Measurements from ENCODE around the gene CD164L2.
"Not testable (repeated sequence)": the region's sequence is repeated elsewhere in the genome, so short reads cannot be mapped to it uniquely, and the experiment has no call there.

CD164L2 gene

DNA sequence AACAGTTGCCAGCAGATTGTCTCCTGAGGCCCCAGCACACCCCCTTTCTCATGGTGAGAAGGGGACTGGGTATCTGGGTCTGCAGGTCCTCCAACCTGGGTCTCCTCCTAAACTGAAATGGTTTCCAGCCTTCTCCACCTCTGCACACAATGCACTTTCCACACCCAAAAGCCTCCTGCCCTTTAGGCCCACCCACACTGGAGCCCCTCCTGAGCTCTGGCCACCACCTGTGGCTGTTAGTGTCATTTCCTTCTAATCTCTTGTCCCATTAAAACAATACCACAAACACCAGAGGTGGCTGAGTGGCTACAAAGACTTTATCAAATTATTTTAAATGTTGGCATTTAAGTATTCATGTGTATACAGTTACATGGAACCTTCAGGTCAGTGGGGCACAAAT lies 20.8 kb upstream of the CD164L2 start:
- no peak for FAIRE-seq

DNA sequence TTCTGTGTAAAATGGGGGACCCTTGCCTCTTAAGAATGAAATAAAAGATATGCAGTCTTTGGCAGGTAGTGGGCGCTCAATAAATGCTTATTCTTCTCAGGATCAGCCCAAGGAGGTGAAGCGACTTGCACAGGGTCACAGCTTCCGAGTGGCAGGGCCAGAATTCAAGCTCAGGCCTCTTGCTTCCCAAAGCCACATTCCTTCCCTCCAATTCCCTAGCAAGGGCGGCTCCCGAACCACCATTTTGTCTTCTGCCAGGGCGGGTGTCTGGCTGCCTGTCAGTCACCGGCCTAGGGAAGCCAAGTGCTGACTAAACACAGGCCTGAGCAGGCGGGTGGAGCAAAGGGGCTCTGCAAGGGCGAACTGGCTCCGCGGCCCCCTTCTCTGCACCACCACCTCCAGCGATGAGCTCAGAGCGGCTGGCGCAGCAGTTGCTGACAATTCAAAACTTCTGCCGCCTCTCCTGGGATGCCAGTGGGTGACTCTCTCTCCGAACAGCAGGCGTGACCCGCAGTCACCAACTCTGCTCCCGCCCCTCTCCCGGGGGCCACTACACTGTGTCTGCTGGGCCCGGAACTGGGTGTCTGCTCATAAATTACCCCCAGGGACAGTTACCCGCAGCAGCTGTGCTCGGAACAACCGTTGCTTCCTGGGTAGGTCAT lies 20.1 kb upstream of the CD164L2 start:
- no peak for FAIRE-seq

GRCh38 chr1:27402349-27402754 lies 19.2 kb upstream of the CD164L2 start:
- no peak for FAIRE-seq

DNA sequence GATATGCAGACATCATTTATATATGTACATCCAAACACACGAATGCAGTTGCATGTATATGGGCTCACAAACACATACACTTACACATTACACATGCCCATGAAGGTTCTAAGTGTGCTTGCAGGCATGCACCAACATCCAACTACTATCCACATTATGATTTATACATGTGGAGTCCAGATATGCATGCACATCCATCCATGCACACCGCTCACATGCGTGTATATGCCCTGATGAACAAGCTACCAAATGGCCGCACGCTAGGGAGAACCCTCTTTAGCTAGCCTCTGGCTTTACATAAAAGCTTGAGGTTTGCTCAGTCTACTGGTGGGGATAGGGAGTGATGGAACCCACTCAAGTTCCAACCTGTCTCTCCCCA lies 17.8 kb upstream of the CD164L2 start:
- no peak for FAIRE-seq

DNA sequence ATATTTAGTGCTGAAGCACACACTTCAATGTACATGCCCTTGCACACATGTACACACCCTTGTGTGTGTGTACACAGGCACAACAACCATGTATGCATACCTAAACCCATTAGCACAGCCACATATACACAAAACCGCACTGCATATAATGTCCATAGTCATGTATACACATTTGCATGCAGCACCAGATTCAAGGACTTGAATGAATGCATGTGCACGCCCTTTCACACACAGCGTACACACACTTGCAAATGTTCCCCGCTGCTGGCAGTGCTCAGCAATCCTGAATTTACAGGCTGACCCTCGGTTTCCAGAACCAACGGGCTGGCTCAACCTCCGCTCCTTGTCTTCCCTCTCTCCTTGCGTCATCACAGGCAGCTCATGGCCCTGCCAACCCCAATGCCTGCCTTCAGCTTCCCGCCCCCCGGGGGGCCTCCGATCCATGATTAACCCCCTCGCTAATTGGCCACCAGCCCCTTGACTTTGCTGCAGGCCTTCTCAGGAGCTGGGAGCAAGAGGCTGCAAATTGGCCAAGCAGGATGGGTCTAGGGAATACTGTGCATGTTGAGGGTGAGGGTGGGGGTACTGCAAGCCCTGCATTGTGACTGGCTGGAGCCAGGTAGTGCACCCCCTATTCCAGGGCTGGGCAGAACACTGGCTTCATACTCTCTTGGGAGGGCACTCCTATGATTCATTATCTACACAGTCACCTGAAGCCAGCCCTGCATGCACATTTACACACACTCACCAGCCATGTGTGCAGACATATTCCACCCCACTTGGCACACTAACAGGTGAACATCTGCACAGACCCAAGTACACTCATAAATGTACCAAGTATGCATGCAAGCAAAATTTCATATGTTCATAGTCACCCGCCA lies 17.2 kb upstream of the CD164L2 start:
- no peak for FAIRE-seq

DNA sequence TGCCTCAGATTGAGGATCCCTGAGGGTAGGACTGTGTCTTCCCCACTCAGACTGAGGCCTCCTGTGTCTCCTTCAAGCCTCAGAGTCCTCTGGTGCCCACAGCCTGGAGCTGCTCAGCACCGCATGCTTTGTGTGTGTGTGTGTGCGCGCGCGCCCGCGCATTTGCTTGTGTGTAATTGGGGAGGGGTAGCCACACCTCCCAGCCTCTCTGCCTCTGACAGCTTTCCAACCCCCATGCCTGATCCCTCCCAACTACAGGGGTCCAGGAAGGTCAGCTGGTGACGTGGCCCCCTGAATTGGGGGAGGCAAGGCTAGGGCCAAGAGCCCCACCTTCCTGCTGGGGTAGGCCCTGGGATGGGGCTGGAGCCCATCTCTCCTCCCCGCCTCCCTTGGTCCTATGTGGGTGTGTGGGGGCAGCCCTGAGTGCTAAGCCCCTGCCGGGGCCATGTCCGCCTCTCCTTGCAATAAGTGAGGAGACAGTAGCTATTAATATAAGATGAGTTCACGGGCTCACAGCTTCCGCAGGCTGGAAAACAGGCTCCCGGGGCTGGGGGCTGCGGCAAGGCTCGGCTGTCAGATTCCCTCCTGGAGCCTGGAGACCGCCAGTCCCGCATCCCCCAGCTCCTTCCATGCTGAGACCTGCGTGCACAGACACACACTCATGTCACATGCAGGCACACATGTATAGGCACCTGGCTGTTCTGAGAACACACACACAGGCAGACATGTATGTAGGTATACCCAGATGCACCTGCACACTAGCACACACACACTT lies 16.3 kb upstream of the CD164L2 start:
- no peak for FAIRE-seq

GRCh38 chr1:27398405-27399149 lies 15.4 kb upstream of the CD164L2 start:
- FAIRE-seq, result no peak

DNA sequence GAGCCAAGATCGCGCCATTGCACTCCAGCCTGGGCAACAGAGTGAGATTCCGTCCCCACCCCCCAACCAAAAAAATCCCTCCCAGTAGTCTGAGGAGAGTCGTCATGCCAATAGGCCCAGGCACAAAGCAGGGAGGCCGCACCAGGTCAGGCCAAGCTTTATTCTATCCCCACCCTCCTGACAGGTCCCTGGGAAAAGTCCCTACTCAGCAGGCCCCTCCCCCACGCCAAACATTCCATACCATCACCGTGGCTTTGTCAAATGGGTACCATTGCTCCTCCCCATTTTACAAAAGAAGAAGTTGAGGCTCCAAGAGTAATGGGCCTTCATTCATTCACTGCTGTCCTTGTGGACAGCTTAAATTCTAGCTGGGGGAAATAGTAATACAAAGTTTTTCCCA lies 14.6 kb upstream of the CD164L2 start:
- no peak for FAIRE-seq

DNA sequence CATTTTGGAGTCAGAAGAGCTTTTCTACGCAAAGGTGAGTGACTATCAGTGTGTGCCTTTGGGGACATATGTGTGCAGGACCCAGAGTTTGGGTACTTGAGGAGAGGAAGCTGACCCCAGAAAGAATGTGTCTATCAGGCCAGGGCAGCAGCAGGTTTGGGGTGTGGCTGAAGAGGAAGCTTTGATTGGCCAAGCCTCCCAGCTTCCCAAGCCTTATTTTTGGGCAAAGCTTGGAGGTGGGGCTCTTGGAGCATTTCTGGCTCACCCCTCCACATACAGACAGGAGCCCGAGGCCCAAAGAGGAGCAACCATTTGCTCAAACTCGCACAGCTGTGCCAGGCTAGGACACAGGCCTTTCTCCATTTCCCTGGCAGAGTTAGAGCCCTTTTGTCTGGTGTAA lies 14.0 kb upstream of the CD164L2 start:
- no peak for FAIRE-seq

GRCh38 chr1:27395441-27396195 lies 12.5 kb upstream of the CD164L2 start:
- peak; percentile 15 for FAIRE-seq

GRCh38 chr1:27394925-27395324 lies 11.8 kb upstream of the CD164L2 start:
- no peak for FAIRE-seq

GRCh38 chr1:27394282-27394658 lies 11.1 kb upstream of the CD164L2 start:
- FAIRE-seq, result no peak

GRCh38 chr1:27393641-27394281 lies 10.6 kb upstream of the CD164L2 start:
- no peak for FAIRE-seq

DNA sequence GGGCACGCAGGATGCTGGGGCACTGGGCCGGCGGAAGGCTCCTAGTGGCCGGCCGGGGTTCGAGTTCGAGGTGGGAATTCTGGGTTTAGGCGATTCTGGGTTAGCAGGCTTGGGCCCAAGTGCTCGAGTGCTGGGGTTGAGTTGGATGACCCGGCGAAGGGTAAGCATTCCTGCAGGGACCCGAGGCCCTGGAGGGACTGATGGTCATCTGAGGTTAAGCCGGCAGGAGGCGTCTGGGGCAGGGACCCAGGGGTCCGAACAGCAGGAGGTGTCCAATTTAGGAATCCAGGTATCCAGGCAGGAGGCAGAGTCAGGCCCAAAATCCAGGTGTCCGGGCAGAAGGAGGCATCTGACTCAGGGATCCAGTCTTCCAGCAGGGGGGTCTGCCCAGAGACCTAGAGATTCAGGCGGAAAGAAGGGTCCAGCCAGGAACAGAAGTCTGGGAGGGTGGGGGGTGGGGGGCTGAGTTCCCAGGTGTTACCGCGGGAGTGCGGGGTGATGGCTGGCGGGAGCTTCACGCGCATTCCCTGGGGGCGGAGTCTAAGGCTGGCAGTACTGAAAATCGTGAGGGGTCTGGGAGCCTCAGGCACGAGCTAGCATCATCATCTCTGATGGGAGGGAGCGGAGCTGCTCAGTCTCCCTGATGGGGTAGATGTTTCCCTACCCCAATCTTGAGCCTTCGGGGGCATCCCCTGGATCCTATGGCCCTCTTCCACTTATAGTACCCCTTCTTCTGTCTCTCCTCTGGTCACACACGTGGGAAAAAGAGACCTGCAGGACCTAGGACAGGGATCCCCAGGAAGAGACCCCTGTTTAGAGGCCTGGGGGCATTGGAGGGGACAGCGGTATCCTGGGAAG lies 9.9 kb upstream of the CD164L2 start:
- FAIRE-seq, result no peak

- no peak for FAIRE-seq
Observed at GRCh38 chr1:27392096-27392777, 9.1 kb upstream of the CD164L2 start, which contains the start of gene GPR3. GPR3 (plus strand) TSS chr1:27392622; CDS start chr1:27393799, 1,177 bp downstream.

- FAIRE-seq, result no peak
Observed at GRCh38 chr1:27391511-27392095, 8.5 kb upstream of the CD164L2 start.

DNA sequence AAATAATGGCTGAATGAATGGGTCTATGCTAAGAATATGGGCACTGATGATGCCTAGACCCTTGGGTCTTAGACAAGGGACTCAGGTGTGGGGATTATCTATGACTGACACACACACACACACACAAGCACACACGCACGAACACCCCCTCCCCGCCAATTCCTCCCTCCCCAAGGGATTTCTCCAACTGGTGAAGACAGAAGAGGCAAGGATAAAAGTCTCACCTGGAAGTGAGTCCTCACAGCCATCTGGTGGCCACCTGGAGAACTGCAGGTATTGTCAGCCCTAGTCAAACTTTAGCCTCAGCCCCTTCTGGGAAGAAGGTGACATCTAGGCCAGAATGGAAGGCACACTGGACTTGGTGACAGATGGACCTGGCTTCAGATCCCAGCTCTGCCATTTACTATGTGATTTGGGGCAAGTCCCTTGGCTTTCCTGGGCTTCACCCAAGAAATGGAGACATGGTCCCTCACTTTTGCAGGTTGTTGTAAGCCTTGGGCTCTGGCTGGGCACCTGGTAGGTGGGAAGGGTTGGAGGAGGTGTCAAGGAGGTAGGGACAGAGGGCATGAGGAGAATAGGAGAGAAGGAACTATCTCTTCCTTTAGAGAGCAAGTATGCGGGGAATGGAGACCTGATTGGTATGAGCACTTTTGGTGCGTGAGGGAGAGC lies 5.3 kb upstream of the CD164L2 start:
- FAIRE-seq, result no peak

GRCh38 chr1:27384797-27385196 lies 1.7 kb upstream of the CD164L2 start:
- FAIRE-seq, result not testable (repeated sequence)

- FAIRE-seq, result no peak
Observed at GRCh38 chr1:27383661-27384060, 528 bp upstream of the CD164L2 start.

Measured in endometrium (tissue), 2 donors.